Measurements from ENCODE around the gene MTSS2.

DNA sequence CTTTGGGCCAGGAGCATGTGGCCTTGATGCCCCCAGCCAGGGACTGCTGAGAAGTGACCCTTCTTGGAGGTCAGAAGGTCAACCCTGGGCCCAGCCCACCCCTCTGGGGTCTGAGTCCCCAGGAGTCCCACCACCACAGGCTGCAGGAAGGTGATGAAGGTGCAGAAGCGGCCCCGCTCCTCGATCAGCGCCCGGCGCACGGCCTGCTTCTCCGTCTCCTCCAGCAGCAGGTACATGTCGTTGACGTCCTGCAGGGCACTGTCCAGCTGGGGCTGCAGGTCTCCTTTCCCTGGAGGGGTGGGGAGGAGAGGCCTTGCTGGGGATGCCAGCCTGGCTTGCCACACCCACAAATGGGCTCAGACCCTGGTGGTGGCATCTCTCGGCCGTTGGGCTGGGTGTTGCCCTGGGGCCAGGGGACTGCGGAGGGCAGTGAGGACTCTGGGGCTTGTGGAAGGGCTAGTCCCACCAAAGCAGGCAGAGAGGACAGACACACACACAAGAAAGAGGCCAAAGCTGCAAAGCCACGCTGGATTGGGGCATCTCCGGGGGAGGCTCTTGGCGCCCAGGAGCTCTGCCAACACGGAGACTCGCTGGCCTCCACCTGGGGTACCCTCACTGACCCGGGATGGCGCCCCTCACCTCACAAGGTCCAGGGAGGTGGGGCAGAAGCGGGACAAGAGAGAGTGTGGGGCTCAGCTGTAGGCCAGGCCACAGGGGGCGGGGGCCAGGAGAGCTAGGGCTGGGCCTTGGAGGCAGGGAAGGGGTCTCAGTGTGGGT is 7.5 kb downstream of the MTSS2 start:
- no peak for TF ChIP-seq POLR2AphosphoS5 (IDR thresholded peaks at IDR 0.05)
- TF ChIP-seq, protein P1, sequence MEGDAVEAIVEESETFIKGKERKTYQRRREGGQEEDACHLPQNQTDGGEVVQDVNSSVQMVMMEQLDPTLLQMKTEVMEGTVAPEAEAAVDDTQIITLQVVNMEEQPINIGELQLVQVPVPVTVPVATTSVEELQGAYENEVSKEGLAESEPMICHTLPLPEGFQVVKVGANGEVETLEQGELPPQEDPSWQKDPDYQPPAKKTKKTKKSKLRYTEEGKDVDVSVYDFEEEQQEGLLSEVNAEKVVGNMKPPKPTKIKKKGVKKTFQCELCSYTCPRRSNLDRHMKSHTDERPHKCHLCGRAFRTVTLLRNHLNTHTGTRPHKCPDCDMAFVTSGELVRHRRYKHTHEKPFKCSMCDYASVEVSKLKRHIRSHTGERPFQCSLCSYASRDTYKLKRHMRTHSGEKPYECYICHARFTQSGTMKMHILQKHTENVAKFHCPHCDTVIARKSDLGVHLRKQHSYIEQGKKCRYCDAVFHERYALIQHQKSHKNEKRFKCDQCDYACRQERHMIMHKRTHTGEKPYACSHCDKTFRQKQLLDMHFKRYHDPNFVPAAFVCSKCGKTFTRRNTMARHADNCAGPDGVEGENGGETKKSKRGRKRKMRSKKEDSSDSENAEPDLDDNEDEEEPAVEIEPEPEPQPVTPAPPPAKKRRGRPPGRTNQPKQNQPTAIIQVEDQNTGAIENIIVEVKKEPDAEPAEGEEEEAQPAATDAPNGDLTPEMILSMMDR (IDR thresholded peaks at IDR 0.05) = no peak
- no peak for TF ChIP-seq EP300 (IDR thresholded peaks at IDR 0.05)

All from esophagus muscularis mucosa (tissue), 4 donors.